Measurements from ENCODE around the gene CREM.
A peak's percentile ranks its signal among the peaks of the same experiment; 100 is the strongest.

Gene CREM

GRCh38 chr10:35223016-35223415, 96.4 kb downstream of the CREM start:
- DNase-seq = no peak

GRCh38 chr10:35224045-35224740, 97.5 kb downstream of the CREM start:
- no peak for DNase-seq

GRCh38 chr10:35225204-35225603, 98.6 kb downstream of the CREM start:
- no peak for DNase-seq

- DNase-seq = no peak
Observed at GRCh38 chr10:35226507-35226906, 99.9 kb downstream of the CREM start.

- DNase-seq = no peak
Observed at GRCh38 chr10:35228058-35228457, 101.4 kb downstream of the CREM start.

GRCh38 chr10:35231646-35232045, 105.0 kb downstream of the CREM start:
- DNase-seq = no peak

- DNase-seq = no peak
Observed at GRCh38 chr10:35232527-35232926, 105.9 kb downstream of the CREM start.

GRCh38 chr10:35234073-35234472, 107.4 kb downstream of the CREM start:
- no peak for DNase-seq

- DNase-seq = peak in 1 of 2 experiments; percentile 8
Observed at GRCh38 chr10:35236739-35237138, 110.1 kb downstream of the CREM start.

GRCh38 chr10:35237766-35238512, 111.3 kb downstream of the CREM start:
- no peak for DNase-seq

- DNase-seq = no peak
Observed at GRCh38 chr10:35244549-35244948, 117.9 kb downstream of the CREM start.

- no peak for DNase-seq
Observed at GRCh38 chr10:35246770-35247343, 120.2 kb downstream of the CREM start.

- DNase-seq = no peak
Observed at GRCh38 chr10:35251373-35252100, 124.9 kb downstream of the CREM start.

- no peak for DNase-seq
Observed at GRCh38 chr10:35257057-35257983, 130.7 kb downstream of the CREM start.

- DNase-seq = no peak
Observed at GRCh38 chr10:35259769-35260397, 133.2 kb downstream of the CREM start.

GRCh38 chr10:35262436-35262835, 135.8 kb downstream of the CREM start:
- DNase-seq = no peak
